RPMI8226 (cell line): ENCODE data around the gene VTI1A.
"Not testable (repeated sequence)": the region's sequence is repeated elsewhere in the genome, so short reads cannot be mapped to it uniquely, and the experiment has no call there.

ENCODE experiments used
- DNase-seq: peaks from one replicate; pipeline ENCODE4 v3.0.0-alpha.2; 2015

Gene VTI1A

DNA sequence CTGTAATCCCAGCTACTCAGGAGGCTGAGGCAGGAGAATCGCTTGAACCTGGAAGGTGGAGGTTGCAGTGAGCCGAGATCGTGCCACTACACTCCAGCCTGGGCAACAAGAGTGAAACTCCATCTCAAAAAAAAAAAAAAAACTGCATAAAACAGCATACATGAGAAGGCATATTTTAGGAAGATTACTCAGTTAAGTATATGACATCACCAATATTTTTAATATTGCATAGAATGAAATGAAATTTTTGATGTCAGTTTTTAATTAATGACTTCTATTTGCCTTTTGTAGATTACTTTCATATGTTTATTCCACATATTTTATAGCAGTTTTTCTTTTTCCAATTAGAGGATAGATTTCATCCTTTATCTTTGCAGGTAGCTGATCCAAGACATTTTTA lies 284.4 kb downstream of the VTI1A start:
- DNase-seq, result not testable (repeated sequence)

DNA sequence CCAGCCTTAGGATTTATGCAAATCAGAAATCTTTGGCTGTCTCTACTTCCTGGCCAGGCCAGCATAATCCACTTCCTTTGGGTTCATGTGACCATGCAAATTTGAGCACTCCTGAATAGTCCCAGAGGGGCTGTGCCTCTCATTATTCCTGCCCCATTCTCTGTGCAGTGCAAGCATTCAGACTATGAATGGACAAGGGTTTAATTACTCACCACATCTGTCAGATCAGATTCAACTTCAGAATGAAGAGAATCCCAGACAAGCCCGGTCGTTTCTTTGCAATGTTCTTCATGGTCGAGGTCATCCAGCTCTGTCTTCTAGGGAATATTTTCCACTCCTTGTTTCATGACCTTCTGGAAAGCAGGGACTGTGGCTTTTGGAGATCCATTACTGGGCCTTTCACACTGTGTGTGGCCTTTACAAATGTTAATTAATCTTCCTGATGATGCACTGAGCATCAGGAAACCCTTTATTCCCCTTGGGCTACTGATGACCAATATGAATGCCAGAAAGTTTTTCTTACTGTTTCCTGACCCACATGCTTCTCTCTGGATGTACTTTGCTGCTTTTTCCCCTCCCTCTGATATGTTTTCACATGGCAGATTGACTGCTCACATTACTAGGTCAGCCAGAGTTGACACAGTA lies 285.4 kb downstream of the VTI1A start:
- DNase-seq, result no peak

DNA sequence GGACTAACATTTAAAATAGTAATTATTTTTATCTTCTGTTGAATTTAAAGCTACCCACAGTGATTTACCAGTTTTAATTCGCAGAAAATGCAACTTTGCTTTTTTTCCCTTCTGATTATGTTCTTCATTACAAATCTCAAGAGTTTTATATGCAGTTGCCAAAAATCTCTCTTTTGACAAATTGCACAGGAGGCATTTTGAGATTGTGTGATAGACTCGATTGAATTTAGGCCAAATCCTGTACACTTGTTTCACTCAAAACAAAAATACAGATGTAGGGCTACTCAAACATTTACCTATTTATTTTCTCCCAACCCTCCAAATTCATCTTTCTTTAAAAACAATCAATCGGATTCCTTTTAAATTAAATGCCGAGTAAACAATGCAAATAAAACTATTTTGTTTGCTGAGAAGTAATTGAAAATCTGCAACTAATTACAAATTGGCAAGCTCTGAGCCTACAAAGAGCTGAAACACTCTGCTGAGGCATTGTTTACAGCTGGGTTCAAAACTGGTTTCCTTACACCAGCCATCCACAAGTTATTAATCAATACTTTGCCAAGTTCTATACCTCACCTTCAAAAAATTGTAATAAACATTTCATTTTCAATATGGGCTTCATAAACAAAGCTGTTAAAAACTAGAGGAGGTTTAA lies 288.2 kb downstream of the VTI1A start:
- DNase-seq, result no peak

DNA sequence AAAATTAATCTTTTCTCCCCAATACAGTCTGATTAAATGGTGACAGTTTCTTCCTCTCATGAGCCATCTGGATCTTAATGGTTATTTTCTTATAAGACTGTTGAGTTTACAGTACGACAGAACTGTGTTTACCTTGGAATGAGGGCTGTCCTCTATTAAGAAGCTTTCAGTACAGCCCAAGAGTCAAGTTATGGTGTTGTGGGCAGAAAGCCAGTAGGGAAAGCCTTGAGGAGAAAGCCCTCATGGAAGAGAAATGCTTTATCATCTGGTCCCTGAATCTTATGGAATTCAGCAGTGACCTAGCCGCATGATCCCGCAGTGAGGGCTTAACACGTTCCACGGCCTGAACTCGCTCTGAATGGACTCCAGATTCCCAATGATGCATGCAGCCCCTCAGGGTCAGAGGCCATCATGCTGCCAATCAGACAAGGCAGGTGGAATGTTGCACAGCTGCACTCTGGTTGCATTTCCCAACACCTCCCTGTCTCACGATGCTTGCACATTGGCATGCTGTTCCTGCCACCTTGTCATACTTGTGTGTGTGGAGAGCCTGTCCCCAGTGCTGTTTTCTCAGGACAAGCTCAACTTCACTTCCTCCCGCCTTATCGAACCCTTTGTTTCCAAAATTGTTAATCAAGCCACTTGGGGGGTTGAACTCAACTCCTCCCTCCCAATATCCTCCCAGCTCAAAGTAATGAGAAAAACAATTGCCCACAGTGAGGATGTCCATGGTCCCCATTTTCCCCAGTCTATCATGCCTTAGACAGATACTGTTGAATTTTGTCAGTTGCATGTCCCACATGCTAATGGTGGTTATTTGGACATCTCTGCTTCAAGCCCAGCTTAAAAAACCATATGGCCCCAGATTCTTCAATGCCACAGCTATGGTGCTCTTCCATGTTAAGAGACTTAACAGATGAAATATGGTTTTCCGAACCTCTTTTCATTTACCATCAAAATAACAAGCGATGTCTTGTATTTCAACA lies 291.9 kb downstream of the VTI1A start:
- no peak for DNase-seq

DNA sequence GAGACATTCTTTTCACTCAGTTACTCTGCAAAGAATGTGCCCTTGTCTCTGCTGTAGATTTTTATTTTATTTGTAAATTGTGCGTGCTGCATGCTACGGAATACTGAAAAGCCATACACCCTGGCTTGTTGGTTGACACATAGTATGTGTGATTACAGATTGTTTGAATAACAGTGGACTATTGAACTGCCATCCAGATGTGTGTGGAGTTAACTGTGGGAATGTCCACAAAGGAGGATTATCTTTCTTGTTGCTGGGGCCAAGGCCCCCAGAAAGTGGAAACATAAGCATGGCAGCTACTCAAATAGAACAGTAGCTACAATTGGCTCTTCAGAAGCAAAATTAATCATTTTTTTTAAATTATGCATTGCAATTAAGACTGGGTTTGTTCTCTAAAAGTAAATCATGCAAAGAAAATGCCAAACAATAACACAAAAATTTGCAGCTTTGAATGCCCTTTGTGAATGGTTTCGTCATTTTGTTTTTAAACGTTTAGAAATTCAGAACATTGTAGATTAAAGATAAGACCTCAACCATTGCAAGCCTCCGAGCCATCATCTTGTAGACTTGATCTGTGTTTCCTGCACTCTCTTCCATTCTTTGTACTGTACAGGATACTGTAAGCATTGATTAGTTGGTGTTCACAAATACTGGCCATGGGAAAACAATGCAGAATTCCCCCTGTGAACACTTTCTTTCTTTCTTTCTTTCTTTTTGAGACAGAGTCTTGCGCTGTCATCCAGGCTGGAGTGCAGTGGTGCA lies 292.8 kb downstream of the VTI1A start:
- DNase-seq, result no peak

DNA sequence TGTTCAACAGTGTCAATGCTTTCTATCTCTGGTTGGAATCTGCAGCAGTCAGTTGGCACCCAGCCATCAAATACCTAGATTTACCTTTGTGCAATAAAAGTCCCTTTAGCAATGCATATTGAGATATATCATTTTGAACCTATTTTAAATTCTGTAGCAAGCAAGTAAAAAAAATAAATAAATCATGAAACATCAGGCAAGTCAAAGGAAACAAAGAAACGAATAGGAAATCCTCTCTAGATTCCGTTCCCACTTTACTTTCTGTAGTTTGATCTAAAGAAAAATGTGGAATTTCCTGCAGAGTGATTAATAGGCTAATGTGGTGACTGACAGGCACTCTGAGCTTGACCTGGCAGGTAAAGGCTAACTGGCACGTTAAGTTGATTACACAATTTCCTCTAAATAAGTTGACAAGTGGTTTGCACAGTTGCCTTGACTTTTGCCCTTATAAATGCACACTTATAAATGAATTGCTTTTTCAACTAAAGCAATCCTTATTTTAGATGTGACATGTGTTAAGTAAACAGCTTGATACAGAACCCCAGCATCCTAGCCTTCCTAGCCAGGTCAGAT lies 294.9 kb downstream of the VTI1A start:
- DNase-seq, result no peak

DNA sequence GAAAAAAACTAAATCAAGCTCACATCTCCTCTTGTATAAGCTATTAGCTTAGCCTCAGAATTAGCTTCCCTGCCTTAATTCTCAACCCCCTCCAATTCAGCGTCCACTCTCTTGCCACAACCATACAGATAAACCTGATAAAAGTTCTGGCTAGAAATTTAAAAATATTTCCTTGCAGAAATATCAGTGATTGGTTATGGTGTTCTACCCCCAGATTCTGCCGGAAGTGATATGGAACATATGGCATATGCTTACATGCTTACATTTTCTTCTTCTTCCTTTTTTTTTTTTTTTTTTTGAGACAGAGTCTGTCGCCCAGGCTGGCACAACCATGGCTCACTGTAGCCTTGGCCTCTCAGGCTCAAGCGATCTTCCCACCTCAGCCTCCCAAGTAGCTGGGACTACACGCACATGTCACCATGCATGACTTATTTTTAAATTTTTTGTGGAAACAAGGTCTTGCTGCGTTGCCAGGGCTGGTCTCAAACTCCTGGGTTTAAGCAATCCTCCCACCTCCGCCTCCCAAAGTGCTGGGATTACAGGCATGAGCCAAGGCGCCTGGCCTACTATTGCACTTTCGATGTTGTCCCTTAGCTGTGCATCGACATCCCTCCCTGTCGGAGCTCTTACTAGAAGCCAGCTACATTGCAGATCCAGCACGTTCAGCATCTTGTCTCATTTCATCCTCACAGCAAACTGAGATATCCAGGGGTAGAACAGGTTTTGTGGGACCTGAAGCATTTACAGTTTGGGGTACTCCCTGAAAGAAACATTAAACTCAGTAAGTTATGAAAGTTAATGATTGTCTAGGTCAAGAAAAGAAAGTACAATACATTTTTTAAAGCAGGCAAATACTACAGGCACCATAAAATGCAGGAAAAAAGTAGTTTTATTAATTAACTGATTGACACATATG lies 297.4 kb downstream of the VTI1A start:
- no peak for DNase-seq

DNA sequence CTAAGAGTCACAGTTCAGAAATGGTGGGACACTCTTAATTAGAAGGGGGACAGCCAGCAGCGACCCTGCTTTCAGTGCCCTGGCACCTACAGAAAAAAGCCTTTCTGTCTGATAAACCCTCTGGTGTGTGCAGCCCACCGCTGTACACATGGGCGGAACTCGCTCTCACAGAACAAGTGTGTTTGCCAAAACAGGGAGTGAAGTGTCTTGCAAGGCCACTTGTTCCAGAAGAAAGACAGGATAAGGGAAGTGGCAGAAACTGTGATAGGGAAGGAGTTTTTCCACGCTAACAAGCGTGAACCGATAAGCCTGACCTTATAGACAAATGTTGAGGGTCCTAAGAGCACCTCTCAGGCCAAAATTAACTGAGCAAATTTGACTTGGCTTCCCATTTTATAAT lies 299.3 kb downstream of the VTI1A start:
- no peak for DNase-seq

DNA sequence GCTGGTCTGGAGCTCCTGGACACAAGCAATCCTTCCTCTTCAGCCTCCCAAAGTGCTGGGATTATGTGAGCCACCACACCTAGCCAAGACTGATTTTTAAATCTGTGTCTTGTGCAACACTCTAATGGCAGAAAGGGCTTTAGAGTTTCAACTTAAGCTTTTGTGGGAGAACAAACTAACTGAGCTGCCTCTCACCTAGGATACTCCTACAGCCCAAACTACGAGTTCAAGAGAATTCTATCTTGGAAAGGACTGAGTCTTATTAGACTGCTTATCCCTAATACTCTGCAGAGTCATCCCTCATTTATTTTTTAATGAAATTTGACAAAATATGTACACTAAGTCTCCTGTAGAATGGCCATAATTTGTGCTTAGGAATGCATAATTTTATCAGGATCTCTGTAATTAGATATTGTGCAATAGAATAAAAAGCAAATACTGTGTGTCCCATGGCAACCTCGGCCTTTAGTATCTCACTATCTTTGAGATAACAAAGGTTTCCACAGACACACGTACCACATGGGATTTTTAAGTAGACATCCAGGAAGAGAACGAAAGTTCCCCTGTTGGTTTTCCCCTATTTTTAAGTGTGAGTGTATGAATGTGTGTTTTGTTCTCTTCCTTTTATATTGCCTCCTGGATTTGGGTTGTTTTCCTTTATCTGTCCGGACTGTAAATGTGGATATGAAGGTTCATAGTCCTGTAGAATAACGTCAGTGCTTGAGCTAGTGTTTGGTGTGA lies 303.6 kb downstream of the VTI1A start:
- no peak for DNase-seq

DNA sequence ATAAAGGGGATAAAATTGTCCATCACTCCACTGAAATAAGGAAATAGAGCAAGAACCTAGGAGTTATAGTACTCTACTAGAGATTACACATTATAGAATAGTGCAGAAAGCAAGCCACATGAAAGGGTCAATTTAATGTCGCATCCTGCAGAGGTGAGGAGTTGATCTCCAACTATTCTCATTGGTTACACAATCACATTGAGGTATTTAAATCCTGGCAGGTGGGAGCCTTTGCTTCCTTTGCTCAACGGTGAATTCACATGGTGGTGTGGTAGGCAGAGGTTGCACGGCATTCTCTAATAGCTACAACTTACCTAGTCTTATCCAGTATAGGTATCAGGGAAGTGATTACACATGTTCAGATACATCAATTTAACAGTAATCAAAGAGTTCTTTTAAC lies 304.6 kb downstream of the VTI1A start:
- DNase-seq, result no peak

DNA sequence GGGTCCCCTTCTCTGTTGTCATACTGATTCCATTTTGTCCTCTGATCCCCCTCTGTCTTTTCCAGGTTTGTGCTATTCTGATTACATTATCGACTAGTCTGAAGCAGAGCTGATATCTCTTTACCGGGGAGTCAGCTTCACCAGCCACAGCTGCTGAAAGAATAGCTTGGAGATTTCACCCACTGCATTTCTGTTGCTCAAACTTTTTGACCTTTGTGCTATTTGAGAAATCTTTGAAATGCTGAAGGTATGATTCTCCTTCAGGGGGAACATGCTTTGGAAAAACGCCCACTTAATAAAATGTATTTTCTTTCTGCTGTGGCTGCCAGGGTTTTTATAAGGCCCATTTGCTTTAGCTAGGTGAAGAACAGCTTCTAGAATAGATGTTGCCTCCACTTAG lies 305.3 kb downstream of the VTI1A start:
- no peak for DNase-seq

DNA sequence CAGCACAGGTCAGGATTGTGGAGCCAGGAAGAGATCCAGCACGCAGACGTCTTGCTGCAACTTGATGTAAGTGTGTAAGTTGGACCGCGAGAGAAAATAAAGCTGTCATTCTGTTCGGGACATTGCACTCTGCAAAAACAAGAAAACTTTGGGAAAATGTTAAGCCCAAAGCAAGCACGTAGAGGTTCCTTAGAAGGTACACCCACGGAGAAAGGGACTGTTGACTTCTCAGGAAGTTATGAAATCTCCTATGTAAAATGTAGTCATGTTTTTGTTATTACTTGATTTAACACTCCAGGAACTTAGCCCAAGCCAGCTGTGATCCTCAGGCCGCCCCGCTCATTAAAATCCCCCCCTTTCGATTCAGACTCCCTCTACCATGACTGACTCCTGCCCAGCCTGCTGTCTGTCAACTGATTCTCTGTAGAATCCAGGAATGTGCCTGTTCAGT lies 307.0 kb downstream of the VTI1A start:
- no peak for DNase-seq

DNA sequence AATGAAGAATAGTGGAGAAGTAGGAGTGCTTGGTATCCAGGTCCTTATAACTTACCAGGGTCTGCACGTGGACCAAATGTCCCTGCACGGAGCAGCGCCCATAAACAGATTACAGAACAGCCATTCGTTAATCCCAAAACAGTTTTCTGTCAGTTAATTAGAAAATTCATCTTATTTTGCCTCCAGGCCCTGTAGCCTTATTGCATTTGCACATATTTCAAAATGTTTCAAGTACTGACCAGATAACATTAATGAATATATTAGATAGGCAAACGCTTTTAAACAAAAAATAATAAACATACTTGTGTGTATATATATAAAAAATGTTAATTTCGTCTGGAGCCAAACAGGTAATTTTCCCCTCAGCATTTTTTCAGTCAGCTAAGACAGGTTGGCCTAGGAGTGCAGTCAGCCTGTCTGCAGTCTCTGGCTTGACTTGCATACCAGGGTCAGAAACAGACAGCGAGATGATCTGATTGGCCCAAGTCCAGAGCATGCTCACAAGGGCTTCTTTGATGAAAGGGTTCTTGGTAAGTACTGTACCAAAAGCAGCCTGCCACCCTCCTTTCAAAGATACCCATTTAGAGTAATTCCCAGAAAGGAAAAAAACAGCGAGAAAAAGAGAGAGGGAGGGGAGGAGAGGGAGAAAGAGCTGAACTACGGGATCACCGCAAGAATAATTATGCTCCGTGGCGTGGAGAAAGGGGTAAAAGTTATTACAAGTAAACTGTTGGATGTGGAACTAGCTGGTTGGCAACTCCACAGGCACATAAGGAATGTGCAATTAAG lies 308.6 kb downstream of the VTI1A start:
- DNase-seq, result no peak

DNA sequence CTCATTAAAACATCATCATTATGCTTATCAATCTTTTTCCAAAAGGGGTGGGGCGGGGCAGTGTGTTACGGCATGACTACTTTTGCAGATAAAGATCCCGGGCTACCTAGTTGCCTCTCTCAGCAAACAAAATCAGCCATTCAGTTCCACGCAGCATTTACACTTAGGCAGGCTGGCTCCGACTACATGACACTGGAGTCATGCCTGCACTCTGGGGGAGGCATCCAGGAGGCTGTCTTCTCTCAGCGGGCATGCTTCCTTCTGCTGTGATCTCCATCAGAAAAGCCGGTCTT lies 309.2 kb downstream of the VTI1A start:
- DNase-seq, result no peak

DNA sequence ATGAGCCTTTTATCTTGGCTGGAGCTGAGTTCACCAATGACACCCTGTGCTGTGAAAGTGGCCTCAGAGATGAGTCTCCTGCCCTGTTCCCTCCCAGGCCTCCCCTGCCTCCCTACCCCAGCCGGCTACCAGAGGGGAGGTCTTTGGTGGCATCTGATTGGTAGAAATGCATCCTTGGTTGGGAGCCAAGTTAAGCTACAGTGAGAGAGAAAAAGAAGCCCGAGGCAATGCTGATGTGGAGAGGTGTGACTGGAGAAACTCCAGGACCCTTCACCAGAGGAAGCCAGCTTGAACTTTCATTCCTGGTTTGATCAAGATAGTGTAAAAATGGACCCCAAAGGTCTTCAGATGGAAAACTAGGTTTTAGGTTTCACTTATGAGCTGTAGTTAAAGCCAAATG lies 311.9 kb downstream of the VTI1A start:
- no peak for DNase-seq

DNA sequence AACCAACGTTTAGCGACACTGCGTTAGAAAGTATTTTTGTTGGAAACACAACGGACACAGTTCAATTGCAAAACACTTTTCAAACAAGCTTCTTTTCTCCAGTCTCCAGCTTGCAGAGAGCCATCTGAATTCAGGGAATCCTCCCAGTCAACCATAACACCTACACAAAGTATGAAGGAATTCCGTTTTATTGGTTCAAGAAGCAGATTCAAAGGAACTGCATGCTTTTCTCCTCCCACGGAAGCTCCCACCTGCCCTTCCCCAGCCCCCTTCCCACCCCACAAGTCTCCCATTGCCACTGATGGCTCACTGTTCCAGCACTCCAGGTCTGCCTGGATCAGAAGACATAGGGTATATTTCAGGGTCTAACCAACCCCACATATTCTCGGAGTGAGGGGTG lies 312.5 kb downstream of the VTI1A start:
- no peak for DNase-seq

DNA sequence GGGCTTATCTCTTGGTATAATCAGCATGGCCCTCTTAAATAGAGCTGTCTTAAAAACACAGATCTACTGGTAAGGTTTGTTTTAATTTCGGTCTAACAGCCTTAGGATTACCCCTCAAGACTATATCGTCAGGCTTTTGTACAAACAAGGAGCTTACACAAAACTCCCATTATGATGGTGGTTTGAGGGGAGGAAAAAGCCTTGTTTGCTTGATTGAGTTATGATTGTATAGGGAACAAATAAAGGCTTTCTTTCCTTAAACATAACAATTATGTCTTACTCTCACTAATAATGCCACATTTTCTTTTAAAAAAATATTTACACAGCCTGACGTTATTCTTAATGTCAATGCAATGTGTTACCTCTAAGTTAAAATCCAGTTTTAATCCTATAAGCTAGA lies 314.2 kb downstream of the VTI1A start:
- no peak for DNase-seq

DNA sequence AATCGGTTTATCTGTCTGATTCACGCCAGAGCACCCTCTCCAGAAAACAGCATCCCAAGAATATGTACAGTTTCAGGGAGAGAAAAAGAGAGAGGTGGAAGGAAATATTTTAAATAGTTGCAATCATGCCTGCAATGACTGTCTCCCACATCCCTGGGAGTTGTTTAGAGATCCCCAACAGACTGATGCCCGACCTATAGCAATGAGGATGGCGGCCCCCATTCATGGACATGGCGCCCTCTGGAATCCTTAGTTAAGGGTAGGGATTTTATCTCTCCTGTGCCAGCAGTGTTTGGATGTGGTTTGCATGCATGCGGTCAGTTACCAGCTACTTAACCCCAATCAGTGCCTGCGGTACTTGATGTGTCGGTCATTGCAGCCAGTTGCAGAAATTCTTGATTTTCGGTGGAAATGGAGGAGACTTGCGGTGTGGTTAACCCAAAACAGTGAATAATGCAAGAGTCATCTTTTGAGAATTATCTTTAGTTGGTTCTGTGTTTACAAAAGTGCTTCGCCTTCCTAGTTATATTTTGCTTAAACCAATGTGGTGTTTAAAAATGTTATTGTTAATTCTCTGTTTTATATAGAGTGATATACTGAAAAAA lies 317.0 kb downstream of the VTI1A start:
- no peak for DNase-seq

DNA sequence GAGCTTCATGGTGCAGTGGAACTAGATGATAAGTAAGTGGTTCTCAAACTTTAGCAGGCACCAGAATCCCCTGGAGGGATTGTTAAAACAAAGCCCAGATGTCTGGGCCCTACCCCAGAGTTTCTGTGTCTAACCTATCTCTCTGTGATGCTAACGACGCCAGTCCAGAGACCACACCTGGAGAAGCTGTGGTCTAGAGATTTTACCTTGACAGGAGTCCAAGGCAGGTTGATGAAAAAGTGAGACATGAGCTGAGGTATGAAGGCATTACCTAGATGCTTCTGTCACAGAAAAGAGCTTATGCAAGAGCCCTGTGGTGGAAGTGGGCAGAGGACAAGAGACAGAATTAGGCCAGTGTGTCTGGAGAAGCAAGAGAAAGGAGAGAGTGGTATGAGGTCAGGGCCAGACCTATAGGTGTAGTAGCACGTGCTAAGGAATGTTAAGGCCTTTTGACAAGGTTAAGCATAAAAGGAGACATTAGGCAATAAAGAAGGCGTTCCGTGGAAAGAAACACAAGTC lies 318.8 kb downstream of the VTI1A start:
- no peak for DNase-seq
